Limb (tissue), 2 donors: ENCODE results near the gene MDM4.
"Not testable (repeated sequence)": the region's sequence is repeated elsewhere in the genome, so short reads cannot be mapped to it uniquely, and the experiment has no call there.

Experiments used
- DNase-seq, 2 donors: peaks; one replicate each; pipeline ENCODE4 v3.0.0-alpha.2; 2016; ENCODE audit errors: extremely low spot score in 2 of 2

The MDM4 gene

DNA sequence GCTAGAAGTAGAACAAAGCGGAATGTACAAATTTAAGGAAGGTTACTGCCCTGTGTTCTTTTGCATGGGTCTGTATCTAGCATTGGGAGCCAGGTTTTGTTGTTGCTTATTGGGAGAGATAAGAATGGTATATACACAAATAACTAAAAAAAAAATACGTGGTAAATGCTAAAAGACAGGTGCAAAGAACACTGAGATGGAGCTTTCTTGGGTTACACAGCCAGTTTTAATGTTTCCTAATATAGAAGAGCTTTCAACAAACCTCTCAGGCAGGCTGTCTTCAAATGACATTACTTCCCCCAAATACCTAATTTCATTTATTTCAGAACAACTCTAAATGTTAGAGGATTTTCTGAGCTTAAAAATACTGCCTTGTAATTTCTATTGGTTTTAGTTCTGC lies 1.4 kb upstream of the MDM4 start:
- DNase-seq = no peak

DNA sequence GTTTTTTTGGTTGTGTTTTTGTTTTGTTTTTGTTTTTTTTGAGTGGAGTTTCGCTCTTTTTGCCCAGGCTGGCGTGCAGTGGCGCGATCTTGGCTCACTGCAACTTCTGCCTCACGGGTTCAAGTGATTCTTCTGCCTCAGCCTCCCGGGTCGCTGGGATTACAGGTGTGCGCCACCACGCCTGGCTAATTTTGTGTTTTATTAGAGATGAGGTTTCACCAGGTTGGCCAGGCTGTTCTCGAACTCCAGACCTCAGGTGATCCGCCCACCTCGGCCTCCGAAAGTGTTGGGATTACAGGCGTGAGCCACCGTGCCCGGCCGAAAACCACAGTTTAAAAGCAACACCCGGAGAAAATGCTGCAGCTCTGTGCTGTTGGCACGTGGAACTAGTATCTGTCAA lies 1.2 kb downstream of the MDM4 start:
- not testable (repeated sequence) for DNase-seq

DNA sequence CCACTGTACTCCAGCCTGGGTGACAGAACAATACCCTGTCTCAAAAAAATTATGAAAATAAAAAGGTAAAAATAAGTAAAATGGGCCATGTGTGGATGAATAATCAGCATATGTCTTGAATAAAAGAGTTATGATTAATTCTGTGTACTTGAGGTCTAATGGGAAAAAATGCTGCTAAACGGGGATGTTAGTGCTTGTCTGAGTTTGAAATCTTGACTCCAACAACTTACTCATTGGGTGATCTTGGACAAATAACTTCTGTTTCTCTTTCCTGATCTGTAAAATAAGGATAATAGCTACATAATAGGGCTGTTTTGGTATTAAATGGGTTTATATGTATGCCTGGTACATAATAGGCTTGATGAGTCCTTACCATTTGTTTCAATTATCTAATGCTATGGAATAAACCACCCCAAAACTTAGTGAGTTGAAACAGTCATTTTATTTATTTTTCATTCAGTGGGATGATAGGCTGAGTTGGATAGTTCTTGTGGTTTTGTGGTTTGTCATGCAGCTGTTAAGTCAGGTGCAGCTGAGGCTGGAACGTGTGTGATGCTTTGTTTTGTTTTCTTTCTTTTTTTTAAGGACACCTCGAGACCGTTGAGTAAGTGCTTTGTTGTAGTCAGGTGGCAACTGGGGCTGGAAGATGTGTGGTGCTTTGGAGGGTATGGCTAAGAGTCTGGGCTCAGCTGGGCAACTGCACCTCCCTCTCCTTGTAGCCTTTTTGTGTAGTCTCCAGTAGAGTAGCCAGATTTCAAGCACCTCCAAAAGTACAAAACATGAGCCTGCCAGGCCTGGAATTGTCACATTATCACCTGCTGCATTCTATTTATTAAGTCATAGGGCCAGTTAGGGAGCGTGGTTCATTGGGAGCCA lies 4.9 kb downstream of the MDM4 start:
- DNase-seq = no peak

DNA sequence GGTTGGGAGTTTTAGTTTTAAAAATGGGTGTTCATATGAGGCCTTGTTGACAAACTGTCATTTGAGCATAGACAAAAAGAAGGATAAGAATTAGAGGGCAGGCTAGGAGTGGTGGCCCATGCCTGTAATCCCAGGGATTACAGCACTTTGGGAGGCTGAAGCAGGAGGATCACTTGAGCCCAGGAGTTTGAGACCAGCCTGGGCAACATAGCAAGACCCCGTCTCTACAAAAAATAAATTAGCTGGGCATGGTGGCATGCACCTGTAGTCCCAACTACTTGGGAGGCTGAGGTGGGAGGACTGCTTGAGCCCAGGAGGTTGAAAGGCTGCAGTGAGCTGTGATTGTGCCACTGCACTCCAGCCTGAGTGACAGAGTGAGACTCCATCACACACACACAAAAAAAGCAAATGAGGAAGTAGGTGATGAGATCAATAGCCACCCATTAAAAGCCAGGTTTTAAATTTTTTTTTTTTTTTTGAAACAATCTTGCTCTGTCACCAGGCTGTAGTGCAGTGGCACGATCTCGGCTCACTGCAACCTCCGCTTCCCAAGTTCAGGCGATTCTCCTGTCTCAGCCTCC lies 5.8 kb downstream of the MDM4 start:
- DNase-seq = not testable (repeated sequence)

DNA sequence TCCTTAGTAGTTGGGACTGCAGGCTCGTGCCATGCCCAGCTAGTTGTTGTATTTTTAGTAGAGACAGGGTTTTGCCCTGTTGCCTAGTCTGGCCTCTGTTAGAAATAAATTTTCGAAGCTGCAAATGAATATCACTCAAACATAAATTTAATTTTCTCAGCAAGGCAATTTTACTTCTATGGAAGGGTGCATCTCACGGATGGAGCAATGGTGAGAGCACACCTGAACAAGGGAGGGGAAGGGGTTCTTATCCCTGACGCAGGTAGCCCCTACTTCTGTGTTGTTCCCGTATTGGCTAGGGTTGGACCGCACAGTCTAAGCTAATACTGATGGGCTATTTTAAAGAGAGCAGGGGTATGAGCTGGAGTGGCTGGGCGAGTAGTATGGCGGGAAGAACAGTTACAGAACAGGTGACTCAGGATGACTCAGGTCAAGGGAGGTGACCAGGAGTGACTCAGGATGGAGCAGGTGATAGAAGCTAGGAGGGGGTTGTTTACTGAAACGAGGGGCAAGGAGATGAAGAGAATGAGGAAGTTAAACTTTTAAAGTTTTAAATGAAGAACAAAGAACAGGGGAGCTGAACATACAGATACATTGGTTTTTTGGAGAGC lies 7.5 kb downstream of the MDM4 start:
- DNase-seq = no peak

DNA sequence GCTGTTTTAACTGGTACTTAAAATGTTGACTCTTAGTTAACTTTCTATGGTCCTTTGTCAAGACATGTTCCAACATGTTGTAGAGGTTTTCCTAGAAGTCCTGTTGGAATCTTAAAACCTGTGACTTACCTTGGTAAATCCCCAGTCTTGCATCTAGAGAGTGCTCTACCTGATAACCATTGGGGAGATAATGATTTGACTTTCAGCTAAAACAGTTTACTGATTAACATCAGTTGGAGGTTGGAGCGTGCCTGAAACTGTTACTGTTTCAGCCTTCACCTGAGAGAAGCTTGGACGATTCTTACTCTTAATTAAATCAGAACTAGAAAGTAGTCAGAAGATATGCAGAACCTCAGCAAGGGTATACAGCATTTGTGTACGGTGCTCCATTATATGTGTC lies 8.8 kb downstream of the MDM4 start:
- no peak for DNase-seq

DNA sequence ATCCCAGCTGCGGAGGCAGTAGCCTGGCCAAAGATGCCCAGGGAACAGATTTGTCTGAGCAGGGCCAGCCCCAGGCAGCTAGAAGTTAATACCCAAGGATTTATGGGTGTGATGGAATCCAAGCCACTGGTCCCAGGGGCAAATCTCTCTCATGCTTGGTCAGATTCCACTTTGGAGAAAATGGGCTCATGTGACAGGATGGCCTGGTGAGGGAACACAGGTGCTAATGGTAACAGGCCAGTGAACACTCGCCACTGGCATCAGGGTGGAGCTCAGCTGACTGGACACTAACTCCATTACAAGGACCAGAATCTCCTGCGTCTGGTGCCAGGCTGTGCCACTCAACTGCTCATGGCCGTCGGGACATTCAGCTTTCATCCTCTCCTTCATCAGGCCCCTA lies 12.0 kb downstream of the MDM4 start:
- no peak for DNase-seq

DNA sequence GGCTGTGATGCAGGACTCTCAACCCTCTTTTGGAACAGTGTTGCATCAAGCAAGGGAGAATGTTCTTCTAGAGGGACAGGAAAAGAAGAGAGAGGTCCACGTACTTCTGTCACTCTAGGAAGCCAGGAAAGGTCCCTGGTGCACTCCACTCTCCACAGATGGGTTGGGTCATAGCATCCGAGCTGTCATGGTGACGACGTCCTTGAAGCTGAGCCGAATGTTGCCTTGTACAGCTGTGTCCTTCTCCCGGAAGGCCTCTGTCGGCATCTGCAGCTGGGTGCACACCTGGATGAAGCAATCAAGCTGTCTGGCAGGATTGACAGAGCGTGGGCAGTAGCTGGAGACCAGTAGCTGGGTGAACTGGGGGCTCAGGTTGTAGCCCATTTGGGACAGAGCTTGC lies 12.5 kb downstream of the MDM4 start:
- DNase-seq = no peak

DNA sequence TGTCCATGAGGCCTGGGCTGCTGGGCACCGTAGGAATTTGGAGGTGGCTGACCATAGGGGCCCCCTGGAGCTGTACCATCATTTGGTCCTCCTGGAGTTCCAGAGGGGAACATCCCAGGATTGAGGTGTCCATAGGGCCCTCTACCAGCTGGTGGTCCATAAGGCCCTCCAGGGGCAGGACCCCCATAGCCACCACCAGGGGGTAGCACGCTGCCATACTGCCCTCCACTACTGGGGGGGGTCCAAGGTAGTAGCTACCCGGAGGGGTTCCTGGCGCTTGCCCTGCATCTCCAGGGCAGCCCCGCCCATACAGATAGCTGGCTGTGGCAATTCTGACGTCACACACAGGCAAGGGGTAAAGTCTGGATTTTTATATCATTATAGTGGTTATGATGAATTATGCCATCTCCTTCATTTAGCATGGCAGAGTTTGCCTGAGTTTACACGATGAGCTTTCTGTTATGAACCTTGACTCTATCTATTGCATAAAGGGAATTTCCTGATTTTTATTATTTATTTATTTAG lies 13.2 kb downstream of the MDM4 start:
- DNase-seq = no peak

DNA sequence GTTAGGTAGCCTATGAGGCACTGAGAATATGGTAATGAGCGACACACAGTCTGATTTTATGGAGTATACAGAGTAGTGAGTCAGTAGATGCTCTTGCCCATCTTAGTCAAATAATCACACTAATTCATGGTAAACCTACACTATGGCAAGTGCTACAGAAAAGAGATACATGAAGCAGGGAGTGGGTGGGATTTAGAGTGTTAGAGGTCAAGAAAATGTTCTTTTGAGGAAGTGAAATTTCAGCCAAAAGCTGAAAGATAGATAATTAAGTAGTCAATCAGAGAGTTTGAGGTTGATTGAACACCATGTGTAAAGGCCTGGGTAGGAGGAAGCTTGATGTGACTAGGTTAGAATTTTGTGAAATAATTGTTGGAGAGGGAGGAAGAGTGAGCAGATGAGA lies 14.7 kb downstream of the MDM4 start:
- DNase-seq = no peak

DNA sequence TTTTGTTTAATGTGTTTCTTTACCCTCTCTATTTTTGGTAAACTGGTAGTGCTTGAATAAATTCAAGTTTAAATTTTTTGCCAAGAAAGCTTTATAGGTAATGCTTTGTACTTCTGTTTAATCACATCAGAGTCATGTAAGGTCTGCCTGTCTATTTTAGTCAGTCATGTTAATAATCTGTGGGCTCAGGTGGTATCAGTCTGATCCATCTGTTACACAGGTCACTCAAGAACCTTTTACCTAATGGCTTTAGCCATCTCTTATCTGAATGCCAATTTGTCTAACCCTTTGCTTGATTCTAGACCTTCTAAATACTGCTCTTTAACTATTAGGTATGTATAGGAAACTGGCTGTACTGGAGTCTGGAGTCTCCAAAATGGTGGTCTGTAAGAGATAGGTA lies 16.6 kb downstream of the MDM4 start:
- no peak for DNase-seq

DNA sequence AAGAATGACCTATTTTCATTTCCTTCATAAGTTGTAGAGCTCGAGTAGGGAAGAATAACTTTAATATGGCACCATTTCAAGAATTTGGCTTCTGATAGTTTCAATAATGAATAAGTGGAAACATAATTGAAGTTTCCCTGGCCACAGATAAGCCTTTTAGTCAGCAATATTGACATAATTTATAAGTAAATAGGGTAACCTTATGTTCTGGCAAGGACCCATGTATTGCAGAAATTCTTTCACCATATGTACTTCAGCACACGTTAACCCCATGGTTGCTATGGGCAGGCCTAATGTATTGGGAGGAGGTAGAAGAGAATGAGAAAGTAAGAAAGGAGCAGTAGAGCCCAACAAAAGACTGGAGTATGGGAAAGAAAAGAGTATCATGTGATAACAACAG lies 25.4 kb downstream of the MDM4 start:
- no peak for DNase-seq

DNA sequence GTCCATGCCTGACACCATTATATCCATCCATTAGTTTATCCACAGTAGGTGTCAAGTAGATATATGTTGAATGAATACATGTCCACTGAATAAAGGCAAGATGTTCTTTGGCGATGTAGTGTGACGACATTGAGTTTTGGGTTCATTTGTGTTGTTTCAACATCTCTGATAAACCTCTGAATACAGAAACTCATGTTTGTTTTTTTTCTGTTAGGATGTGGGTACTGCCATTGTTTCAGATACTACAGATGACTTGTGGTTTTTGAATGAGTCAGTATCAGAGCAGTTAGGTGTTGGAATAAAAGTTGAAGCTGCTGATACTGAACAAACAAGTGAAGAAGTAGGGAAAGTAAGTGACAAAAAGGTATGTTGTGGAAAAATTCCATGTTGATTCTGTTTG lies 28.1 kb downstream of the MDM4 start:
- DNase-seq = no peak

DNA sequence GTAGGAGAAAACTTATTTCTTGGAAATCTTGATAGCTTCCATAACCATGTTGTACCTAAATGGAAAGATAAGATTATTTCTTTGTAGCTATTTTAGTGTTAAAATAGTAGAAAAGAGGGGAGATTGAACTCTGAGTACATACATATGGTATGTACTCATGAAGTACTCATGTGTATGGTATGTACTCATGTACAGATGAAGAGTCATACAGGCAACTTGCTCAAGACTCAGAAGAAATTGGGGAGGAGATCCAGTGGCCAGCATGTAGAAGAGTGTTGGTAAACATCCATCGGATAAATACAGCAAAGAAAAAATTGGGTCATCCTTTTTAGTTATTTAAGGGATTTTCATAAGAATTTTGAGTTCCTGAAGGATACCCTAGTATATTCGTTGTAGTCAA lies 29.0 kb downstream of the MDM4 start:
- DNase-seq = no peak

DNA sequence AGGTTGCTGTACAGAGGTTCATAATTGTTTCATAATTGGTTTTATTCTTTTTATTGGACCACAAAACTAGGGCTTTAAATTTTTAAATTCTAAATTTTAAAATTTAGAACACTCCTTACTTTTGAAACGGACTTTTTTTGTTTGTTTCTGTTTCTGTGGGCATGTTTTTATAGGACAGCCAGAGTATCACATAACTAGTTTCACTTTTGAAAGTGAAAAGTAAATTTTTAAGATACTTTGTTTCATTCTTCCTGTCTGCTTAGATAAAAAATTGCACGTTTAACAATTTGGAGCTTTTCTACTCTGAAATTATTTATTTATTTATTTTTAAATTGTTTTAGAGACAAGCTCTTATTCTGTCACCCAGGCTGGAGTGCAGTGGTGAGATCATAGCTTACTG lies 29.7 kb downstream of the MDM4 start:
- DNase-seq = no peak

DNA sequence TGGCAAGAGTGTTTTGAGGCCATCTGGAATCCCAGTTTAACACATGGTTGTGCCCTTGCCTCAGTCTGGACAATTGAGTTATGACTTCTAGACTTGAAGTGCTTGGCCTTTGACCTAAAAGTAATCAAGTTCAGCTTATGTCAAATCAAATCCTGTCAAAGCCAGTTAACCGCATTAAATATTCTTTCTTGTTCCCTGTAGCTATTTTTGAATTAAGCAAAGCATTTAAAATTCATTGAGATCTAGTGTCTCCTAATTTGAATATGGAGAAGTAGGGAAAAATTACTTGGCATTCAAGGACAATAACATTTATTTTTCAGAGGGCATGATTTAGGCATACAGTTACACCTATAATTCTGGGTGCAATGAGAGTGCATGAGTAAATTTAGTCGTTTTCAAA lies 32.1 kb downstream of the MDM4 start:
- no peak for DNase-seq

DNA sequence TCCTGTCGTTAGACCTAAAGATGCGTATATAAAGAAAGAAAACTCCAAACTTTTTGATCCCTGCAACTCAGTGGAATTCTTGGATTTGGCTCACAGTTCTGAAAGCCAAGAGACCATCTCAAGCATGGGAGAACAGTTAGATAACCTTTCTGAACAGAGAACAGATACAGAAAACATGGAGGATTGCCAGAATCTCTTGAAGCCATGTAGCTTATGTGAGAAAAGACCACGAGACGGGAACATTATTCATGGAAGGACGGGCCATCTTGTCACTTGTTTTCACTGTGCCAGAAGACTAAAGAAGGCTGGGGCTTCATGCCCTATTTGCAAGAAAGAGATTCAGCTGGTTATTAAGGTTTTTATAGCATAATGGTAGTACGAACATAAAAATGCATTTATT lies 33.1 kb downstream of the MDM4 start:
- DNase-seq = no peak

DNA sequence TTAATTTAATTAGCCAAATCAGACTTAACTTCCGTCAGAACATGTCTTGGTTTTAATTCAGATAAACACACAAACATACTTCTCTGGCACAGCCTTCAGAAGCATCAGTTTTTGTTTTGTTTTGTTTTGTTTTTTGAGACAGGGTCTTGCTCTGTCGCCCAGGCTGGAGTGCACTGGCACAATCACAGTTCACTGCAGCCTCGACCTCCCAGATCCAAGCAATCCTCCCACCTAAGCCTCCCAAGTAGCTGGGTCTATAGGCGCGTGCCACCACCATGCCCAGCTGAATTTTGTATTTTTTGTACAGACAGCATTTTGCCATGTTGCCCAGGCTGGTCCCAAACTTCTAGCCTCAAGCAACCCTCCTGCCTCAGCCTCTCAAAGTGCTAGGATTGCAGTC lies 34.7 kb downstream of the MDM4 start:
- no peak for DNase-seq

DNA sequence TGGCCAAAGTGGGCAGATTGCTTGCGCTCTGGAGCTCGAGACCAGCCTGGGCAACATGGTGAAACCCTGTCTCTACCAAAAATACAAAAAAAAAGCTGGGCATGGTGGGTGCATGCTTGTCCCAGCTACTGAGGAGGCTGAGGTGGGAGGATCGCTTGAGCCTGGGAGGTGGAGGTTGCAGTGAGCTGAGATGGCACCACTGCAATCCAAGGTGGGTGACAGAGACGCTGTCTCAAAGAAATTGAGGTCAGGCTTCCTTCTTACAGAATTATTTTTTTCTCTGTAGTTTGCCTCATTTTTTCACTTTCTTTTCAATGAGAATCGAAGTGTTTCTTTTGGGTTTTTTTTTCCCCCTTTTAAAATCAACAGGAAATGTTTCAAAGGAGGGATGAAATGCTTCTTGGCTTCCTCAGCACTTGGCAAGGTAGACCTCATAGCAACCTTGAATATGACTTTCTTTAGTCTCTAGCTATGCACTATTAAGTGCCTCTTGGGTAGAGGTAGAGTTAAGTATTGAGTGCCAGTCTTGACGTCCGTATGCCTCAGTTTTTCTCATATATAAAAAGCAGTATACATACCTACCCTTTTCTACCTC lies 40.3 kb downstream of the MDM4 start:
- DNase-seq = no peak

DNA sequence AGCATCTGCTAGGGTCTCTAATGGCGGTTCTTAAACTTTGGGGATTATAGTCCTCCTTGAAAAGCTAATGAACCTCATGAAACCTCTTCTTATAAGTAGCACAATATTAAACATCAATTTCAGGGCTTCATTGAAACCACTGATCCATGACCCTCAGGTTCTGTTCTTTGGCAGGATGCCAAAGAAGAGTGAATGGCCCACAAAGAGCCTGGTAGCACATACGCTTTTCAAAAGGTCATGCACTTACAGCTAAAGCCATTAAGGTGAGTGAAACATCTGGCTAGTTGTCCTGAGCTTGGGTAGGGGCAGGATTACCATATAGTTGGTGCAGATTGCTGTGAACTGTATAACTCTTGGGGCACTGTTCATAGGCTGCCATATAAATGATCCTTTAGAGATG lies 42.3 kb downstream of the MDM4 start:
- DNase-seq = no peak

DNA sequence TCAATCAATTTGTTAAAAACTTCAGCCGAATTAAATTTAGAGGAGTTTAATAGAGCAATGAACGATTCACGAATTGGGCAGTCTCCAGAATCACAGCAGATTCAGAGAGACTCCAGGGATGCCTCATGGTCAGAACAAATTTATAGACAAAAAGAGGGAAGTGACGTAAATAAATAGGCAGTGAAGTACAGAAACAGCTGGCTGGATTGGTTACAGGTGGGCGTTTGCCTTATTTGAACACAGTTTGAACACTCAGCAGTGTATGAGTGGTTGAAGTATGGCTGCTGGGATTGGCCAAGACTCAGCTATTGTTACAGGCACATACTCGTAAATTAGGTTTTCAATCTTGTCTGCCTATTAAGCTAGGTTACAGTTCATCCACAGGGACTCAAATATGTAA lies 43.8 kb downstream of the MDM4 start:
- peak in 1 of 2 donors; percentile 40 for DNase-seq

DNA sequence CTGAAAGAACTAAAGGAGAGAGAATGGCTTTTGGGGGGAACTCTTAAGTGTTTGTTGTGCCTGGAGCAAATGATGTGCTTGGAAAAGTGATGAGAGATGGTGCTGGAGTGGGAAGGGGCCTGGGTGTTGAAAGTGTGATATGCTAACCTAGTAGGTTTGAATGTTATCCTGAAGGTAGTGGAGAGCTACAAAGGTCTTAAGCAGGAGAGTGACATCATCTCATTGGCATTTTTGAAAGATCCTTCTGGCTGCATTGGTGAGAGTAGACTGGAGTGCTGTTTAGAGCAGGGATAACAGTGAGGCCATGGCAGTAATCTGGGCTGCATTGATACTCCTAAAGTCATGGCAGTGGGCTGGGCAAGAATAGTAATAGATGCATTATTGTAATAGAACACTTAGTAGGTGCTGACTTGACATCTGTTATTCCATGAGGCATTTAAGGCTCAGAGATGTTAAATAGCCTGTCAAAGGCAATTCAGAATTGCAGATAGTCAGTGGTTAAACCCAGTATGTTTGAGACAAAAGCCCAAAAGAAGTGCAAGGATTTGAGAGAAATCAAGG lies 44.5 kb downstream of the MDM4 start:
- no peak for DNase-seq
